NCI-H1930 (cell line): Measurements from ENCODE around the gene XKR3.
"Not testable (repeated sequence)": the region's sequence is repeated elsewhere in the genome, so short reads cannot be mapped to it uniquely, and the experiment has no call there.

Experiments
- DNase-seq, 2 experiments: peaks; one replicate each; lab custom pipeline; 2025; lab: John Stamatoyannopoulos, UW

The XKR3 gene

GRCh38 chr22:16747266-16748159 lies 77.7 kb downstream of the XKR3 start:
- DNase-seq, result not testable (repeated sequence)

- not testable (repeated sequence) for DNase-seq
These were observed 90.9 kb downstream of the XKR3 start for GRCh38 chr22:16734271-16734670.
